NCI-H146 treated with DMSO at 0.1 percent for 48 hours (cell line): Measurements from ENCODE around the gene DPEP1.
"Not testable (repeated sequence)": the region's sequence is repeated elsewhere in the genome, so short reads cannot be mapped to it uniquely, and the experiment has no call there.

ENCODE experiments used
- DNase-seq: peaks from one replicate; lab custom pipeline; 2025; ENCODE audit not compliant: unreplicated experiment; lab: John Stamatoyannopoulos, UW

The DPEP1 gene

GRCh38 chr16:89577055-89577759 lies 36.2 kb upstream of the DPEP1 start:
- DNase-seq, result no peak

GRCh38 chr16:89579351-89579750 lies 34.1 kb upstream of the DPEP1 start:
- no peak for DNase-seq

DNA sequence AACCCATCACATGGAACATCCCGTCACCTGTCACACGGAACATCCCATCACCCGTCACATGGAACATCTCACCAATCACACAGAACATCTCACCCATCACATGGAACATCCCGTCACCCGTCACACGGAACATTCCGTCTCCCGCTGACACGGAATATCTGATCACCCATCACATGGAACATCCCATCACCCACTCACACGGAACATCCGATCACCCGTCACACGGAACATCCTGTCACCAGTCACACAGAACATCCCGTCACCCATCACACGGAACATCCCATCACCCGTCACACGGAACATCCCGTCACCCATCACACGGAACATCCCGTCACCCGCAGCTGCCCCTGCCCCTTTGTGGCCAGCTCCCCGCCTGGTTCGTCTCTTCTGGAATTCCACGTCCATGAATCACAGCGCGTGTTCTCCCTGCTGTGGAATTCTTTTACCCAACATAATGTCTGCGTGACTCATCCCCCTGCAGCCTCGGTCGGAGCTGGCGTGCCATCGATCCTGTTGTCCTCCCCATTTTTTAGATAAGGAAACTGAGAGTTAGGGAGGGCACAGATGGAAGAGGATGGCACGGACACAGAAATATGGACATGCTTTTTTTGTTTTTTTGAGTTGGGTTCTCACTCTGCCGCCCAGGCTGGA lies 32.3 kb upstream of the DPEP1 start:
- DNase-seq, result no peak

DNA sequence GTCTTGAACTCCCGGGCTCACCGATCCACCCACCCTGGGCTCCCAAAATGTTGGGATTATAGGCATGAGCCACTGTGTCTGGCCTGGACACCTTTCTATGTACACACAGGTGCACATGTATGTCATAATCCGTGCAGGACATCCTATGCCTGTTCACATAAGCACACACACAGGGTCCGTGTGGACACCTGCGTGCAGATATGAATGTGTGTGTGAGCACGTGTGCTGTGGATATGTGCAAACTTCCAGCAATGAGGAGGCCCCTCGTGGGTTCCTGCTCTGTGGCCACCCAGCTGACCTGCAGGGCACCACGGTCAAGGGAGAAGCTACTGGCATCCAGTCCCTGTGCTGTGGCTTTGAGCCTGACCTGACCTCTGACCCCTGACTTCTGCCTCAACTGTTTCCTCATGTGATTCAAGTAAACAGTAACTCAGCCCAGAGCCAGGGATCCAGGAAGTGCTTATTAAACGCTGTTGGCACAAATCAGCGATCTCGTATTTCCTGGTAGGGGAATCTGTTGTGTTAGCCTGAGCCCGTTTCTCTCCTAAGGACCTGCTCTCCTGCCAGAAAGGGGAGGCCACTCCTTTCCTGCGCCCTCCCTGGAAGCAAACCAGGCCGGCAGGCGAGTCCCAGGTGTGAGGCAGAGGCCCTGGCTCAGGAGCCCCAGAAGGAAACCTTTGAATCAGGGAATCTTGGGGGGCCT lies 31.4 kb upstream of the DPEP1 start:
- no peak for DNase-seq

- DNase-seq, result no peak
These were observed 30.7 kb upstream of the DPEP1 start for GRCh38 chr16:89582614-89583196.

DNA sequence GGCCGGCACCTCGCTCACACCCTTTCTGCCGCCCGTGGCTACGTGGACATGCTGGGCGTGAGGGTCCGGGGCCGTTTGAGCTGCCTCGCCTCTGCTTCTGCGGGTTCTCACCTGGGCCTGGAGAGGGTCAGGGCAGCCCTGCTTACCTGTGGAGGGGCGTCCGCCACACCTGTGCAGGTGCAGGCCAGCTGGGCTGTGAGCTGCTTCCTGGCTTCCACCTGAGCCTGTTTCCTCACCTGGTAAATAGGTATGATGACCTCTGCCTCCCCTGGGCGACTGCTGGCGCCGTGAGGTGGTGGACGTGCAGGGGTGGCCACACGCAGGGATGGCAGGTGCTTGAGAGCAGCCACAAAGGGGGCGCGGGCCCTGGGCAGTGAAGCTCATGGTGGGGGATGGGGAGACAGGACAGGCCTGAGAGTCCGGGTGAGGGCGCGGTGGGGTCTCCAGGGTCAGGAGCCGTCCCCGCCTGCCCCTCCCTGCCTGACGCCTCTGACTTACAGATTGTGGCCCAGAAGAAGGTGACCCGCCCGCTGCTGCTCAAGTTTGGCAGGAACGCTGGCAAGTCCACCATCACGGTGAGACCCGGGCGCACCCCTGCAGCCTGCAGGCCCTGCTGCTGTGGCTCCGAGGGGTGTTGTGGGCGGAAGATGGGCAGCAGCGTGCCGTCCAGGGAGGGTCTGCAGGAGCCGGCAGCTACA lies 30.1 kb upstream of the DPEP1 start:
- no peak for DNase-seq

GRCh38 chr16:89583895-89584644 lies 29.4 kb upstream of the DPEP1 start:
- no peak for DNase-seq

- no peak for DNase-seq
These were observed 28.5 kb upstream of the DPEP1 start for GRCh38 chr16:89584768-89585549.

- DNase-seq, result no peak
These were observed 27.2 kb upstream of the DPEP1 start for GRCh38 chr16:89586218-89586617.

- no peak for DNase-seq
These were observed 26.6 kb upstream of the DPEP1 start for GRCh38 chr16:89586853-89587252.

GRCh38 chr16:89587676-89588075 lies 25.8 kb upstream of the DPEP1 start:
- not testable (repeated sequence) for DNase-seq

DNA sequence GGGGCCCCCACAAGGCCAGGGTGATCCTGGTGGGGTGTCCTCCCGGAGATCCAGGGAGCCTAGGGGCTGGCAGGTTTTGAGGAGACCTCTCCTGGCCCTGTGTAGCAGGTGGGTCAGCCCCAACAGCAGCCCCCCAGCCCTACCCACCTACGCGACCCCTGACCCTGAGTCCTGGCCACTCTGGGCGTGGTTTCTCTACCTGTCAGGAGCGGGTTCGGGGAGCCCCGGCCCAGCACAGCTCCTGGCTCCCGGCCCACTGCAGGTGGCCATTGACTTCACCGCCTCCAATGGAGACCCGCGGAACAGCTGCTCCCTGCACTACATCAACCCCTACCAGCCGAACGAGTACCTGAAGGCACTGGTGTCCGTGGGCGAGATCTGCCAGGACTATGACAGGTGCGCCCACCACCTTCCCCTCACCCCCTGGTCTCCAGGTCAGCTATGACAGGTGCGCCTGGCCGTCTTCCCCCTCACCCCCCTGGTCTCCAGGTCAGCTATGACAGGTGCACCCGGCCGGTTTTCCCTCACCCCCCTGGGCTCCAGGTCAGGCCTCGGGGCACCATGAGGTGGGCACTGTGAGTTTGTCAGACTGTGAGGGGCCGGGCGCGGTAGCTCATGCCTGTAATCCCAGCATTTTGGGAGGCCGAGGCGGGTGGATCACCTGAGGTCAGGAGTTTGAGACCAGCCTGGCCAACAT lies 24.9 kb upstream of the DPEP1 start:
- no peak for DNase-seq

- no peak for DNase-seq
These were observed 24.1 kb upstream of the DPEP1 start for GRCh38 chr16:89589241-89589926.

- no peak for DNase-seq
These were observed 19.6 kb upstream of the DPEP1 start for GRCh38 chr16:89593841-89594240.

DNA sequence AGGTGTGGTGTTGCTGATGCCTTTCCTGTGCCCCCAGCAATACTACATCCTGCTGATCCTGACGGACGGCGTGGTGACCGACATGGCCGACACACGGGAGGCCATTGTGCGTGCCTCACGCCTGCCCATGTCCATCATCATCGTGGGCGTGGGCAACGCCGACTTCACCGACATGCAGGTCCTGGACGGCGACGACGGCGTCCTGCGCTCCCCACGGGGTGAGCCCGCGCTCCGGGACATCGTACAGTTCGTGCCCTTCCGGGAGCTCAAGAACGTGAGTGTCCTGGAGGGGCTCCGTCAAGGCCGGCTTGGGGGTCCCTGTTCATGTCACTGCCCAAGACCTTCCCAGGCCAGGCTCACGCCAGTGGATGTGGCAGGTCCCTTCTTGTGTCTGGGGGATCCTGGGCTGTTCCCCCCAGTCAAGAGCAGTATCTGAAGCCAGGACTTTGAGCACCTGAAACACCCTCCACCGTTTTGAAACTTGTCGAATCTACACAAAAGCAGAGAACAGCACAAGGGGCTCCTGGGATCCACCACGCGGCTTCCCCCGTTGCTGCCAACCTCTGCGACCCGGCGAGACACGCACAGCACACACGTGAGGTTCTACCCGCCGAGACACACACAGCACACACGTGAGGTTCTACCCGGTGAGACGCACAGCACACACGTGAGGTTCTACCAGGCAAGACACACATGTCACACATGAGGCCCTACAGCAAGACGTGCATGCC lies 17.9 kb upstream of the DPEP1 start:
- no peak for DNase-seq

DNA sequence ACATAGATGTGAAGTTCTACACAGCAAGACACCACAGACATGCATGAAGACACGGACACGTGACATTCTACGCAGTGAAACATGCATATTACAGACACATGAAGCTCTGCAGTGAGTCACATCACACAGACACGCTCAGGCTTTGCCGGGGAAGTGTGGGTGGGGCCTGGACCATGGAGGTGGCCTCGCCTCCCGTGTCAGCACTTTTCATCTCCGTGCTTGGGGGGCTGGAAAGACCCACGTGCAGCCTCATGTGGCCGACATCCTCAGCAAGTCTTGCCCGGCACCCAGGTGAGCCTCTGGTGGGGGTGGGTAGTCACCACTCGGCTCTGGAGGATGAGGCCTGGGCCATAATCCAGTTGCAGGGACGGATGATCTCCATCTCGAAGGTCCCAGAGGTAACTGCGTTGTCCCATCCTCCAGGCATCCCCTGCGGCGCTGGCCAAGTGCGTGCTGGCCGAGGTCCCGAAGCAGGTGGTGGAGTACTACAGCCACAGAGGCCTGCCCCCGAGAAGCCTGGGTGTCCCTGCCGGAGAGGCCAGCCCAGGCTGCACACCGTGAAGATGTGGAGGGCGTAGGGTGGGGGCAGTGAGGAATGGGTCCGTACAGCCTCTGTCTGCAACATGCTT lies 17.3 kb upstream of the DPEP1 start:
- no peak for DNase-seq

GRCh38 chr16:89596957-89597649 lies 16.3 kb upstream of the DPEP1 start:
- DNase-seq, result no peak
